NB4 (cell line): ENCODE results near the gene ARHGEF10L.

Source experiments
- DNase-seq: peaks from one replicate; pipeline ENCODE4 v3.0.0; 2010; ENCODE audit warnings: low read depth
- H3K4me3 ChIP-seq: one replicate; pipeline ENCODE4 v1.5.1; 2011; ENCODE audit warnings: mild to moderate bottlenecking, low read depth, low read length, moderate library complexity
- MYC ChIP-seq: IDR thresholded peaks from 2 replicates; pipeline ENCODE4 v1.6.1; 2011; ENCODE audit warnings: low read depth, low read length
- POLR2A ChIP-seq: IDR thresholded peaks from 2 replicates; pipeline ENCODE4 v1.6.1; 2011; ENCODE audit warnings: mild to moderate bottlenecking; ENCODE audit not compliant: insufficient read length; ENCODE audit errors: extremely low read depth
- TF ChIP-seq, protein P1 (sequence below): IDR thresholded peaks from 2 replicates; pipeline ENCODE4 v1.6.1; 2011; ENCODE audit warnings: low read depth, low read length
- TF ChIP-seq, protein P2 (sequence below): IDR thresholded peaks from one replicate; pipeline ENCODE4 v1.5.1; 2012; ENCODE audit warnings: low read depth, low read length

Gene ARHGEF10L

DNA sequence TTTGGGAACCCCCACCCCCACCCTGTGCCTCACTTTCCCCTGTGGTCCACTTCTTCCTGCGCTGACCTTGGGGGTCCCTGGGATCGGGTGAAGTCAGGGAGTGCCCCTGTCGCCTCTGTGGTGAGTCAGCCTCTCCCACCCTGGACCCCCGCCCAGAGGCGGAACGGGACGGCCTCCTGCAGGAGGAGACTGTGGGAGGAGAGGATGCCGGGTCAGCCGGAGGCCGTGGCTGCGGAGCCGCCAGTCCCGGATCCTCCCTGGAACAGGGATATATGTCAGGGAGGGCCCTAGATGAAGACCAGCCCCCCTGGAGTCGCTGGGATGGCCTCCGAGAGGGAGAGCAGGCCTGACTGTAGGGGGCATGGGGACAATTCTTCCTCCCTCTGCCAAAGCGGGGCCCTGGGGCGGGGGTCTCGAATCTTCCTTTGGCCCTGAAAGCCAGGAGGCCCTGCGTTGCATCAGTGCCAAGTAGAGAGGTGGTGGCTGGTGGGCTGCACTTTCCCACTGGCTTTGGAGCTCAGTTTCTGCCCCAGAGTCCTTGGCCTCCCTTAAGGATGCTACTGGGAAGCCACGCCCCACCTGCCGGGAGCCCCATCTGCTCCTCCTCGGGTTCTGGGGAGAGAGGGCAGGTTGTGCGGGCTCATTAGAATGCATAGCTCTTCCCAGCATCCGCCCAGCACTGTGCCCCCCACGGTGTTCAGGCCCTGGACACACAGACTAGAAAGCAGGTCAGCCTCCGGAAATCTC is 930 bp downstream of the ARHGEF10L start:
- DNase-seq, result no peak
- H3K4me3 ChIP-seq, result no peak overlapping the region
- TF ChIP-seq, protein P1, sequence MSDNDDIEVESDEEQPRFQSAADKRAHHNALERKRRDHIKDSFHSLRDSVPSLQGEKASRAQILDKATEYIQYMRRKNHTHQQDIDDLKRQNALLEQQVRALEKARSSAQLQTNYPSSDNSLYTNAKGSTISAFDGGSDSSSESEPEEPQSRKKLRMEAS, result no peak
- TF ChIP-seq POLR2A, result no peak
- TF ChIP-seq, protein P2, sequence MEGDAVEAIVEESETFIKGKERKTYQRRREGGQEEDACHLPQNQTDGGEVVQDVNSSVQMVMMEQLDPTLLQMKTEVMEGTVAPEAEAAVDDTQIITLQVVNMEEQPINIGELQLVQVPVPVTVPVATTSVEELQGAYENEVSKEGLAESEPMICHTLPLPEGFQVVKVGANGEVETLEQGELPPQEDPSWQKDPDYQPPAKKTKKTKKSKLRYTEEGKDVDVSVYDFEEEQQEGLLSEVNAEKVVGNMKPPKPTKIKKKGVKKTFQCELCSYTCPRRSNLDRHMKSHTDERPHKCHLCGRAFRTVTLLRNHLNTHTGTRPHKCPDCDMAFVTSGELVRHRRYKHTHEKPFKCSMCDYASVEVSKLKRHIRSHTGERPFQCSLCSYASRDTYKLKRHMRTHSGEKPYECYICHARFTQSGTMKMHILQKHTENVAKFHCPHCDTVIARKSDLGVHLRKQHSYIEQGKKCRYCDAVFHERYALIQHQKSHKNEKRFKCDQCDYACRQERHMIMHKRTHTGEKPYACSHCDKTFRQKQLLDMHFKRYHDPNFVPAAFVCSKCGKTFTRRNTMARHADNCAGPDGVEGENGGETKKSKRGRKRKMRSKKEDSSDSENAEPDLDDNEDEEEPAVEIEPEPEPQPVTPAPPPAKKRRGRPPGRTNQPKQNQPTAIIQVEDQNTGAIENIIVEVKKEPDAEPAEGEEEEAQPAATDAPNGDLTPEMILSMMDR, result no peak

- DNase-seq, result no peak
Observed at GRCh38 chr1:17542645-17543044, 3.1 kb downstream of the ARHGEF10L start.

GRCh38 chr1:17544776-17545350 is 5.4 kb downstream of the ARHGEF10L start:
- DNase-seq, result no peak
- H3K4me3 ChIP-seq, result no peak overlapping the region
- TF ChIP-seq, protein P2, result no peak
- TF ChIP-seq MYC (no peak), POLR2A (no peak)
- TF ChIP-seq, protein P1, result no peak

More at GRCh38 chr1:17542645-17543044, 3.1 kb downstream of the ARHGEF10L start:
- TF ChIP-seq POLR2A (no peak), MYC (no peak)
- TF ChIP-seq, protein P1, result no peak
- TF ChIP-seq, protein P2, result no peak
- H3K4me3 ChIP-seq, result no peak overlapping the region

- no peak overlapping the region for H3K4me3 ChIP-seq
- TF ChIP-seq, protein P1, result no peak
- TF ChIP-seq MYC (no peak), POLR2A (no peak)
- TF ChIP-seq, protein P2, result no peak
- DNase-seq, result no peak
Observed at GRCh38 chr1:17545356-17545755, 5.9 kb downstream of the ARHGEF10L start.

GRCh38 chr1:17546946-17547670 is 7.6 kb downstream of the ARHGEF10L start:
- H3K4me3 ChIP-seq, result no peak overlapping the region
- DNase-seq, result no peak
- TF ChIP-seq, protein P1, result no peak
- TF ChIP-seq, protein P2, result no peak
- TF ChIP-seq MYC, result no peak
- no peak for TF ChIP-seq POLR2A
